Suprapubic skin (tissue), 4 donors: ENCODE results near the gene HMGCR.

ENCODE experiments used
- CTCF ChIP-seq, 2 donors: fragments of 200-600 bp in 1 of 2; fragments of 450-650 bp in 1 of 2; sonication (generic) in 1 of 2; IDR thresholded peaks; one replicate each; pipeline ENCODE4 v1.5.1; 2016 to 2019; ENCODE audit warnings: antibody characterized with exemption in 2 of 2, mild to moderate bottlenecking in 1 of 2, moderate library complexity in 1 of 2
- EP300 ChIP-seq: sonication (generic); formaldehyde crosslinking; IDR thresholded peaks from one replicate; pipeline ENCODE4 v1.6.1; 2017; ENCODE audit warnings: antibody characterized with exemption
- POLR2AphosphoS5 ChIP-seq, 3 donors: sonication (generic); formaldehyde crosslinking; IDR thresholded peaks; one replicate each; pipeline ENCODE4 v1.6.1; 2017; ENCODE audit warnings: antibody characterized with exemption in 3 of 3

- TF ChIP-seq CTCF (IDR thresholded peaks at IDR 0.05) (no peak), POLR2AphosphoS5 (IDR thresholded peaks at IDR 0.05) (no peak), EP300 (no peak)
Measured at GRCh38 chr5:75363726-75364495, 26.9 kb downstream of the HMGCR start.
